Endothelial cell of umbilical vein (primary cell): Measurements from ENCODE around the gene PLCD1. TPM values are rescaled to one million over a fixed set of nuclear protein-coding genes. Genes with fewer than 3 reads are reported as not detected.

Source experiments
- BruUV-seq: library from RNA; stranded (reverse); fragments of 400-500 nt; replicated peaks from 2 replicates; lab custom pipeline; 2021; lab: Mats Ljungman, UMichigan
- CTCF ChIA-PET: fragments of 300-600, 350-600 bp; sonication (Branson Sonifier 250); formaldehyde crosslinking; loops from one replicate; lab custom pipeline; 2021; ENCODE audit warnings: antibody characterized with exemption, inconsistent platforms; lab: Charles Lee
- POLR2A ChIA-PET: fragments of 300-600, 350-600 bp; sonication (Branson Sonifier 250); formaldehyde crosslinking; loops from one replicate; lab custom pipeline; 2021; ENCODE audit warnings: antibody characterized with exemption, inconsistent platforms; lab: Charles Lee
- DNase-seq: peaks from one replicate; pipeline ENCODE4 v3.0.0-alpha.2; 2011; ENCODE audit warnings: low read depth, low spot score
- FAIRE-seq: peaks from 2 replicates; lab custom pipeline; 2011; peaks lifted over from hg19 to GRCh38; lab: Jason Lieb, UNC
- H2AFZ ChIP-seq: 2 replicates; pipeline ENCODE4 v1.6.0; 2012; ENCODE audit warnings: low read depth, low read length, control low read depth, inconsistent platforms
- H3K27ac ChIP-seq: 2 replicates; pipeline ENCODE4 v1.5.1; 2011; ENCODE audit warnings: low read depth, mild to moderate bottlenecking, control low read depth, low read length, moderate library complexity; ENCODE audit not compliant: insufficient read depth
- H3K27me3 ChIP-seq, 2 experiments: 2 replicates each; pipeline versions ENCODE4 v1.6.0 to v1.6.1; 2011; ENCODE audit warnings: low read length in 2 of 2, mixed read lengths in 1 of 2; ENCODE audit not compliant: control insufficient read depth in 2 of 2, insufficient read depth in 2 of 2
- H3K36me3 ChIP-seq, 2 experiments: 2 replicates in 1 of 2; 3 replicates in 1 of 2; pipeline ENCODE4 v1.5.1; 2011; ENCODE audit warnings: low read length in 2 of 2, mild to moderate bottlenecking in 1 of 2, moderate library complexity in 1 of 2; ENCODE audit not compliant: control insufficient read depth in 2 of 2, insufficient read depth in 2 of 2; ENCODE audit errors: extremely low read depth in 1 of 2
- H3K4me1 ChIP-seq: 3 replicates; pipeline ENCODE4 v1.5.1; 2011; ENCODE audit warnings: mild to moderate bottlenecking, low read length; ENCODE audit not compliant: control insufficient read depth, insufficient read depth; ENCODE audit errors: extremely low read depth
- H3K4me2 ChIP-seq: 2 replicates; pipeline ENCODE4 v1.6.1; 2011; ENCODE audit warnings: low read length, control low read depth, mixed read lengths; ENCODE audit not compliant: insufficient read depth
- H3K4me3 ChIP-seq, 3 experiments: fragments of 200-600 bp in 1 of 3; sonication (generic), shearing (Covaris generic) in 1 of 3; replicated peaks in 1 of 3; 2 replicates each; pipeline ENCODE4 v1.5.1; 2011 to 2016; ENCODE audit warnings: control low read depth in 3 of 3, low read length in 3 of 3, mild to moderate bottlenecking in 2 of 3, inconsistent platforms in 1 of 3, low read depth in 1 of 3, moderate library complexity in 1 of 3; ENCODE audit not compliant: insufficient read depth in 1 of 3
- H3K79me2 ChIP-seq: 2 replicates; pipeline ENCODE4 v1.6.0; 2012; ENCODE audit warnings: low read length, inconsistent platforms; ENCODE audit not compliant: control insufficient read depth, insufficient read depth
- H3K9ac ChIP-seq: replicated peaks from 2 replicates; pipeline ENCODE3; 2011; ENCODE audit warnings: low read length, control low read depth; ENCODE audit not compliant: insufficient read depth; ENCODE audit errors: extremely low read depth
- H3K9me1 ChIP-seq: replicated peaks from 3 replicates; pipeline ENCODE4 v1.6.0; 2011; ENCODE audit warnings: mild to moderate bottlenecking, low read length; ENCODE audit not compliant: control insufficient read depth, insufficient read depth; ENCODE audit errors: extremely low read depth
- H3K9me3 ChIP-seq: replicated peaks from 2 replicates; pipeline ENCODE4 v1.5.1; 2012; ENCODE audit warnings: low read length, inconsistent platforms; ENCODE audit not compliant: control insufficient read depth, insufficient read depth
- H4K20me1 ChIP-seq: replicated peaks from 2 replicates; pipeline ENCODE3; 2011; ENCODE audit warnings: mild to moderate bottlenecking, low read length; ENCODE audit not compliant: control insufficient read depth, insufficient read depth; ENCODE audit errors: extremely low read depth
- EZH2 ChIP-seq: IDR thresholded peaks from 2 replicates; pipeline ENCODE4 v1.6.1; 2012; ENCODE audit warnings: borderline replicate concordance, low read depth, mild to moderate bottlenecking, moderate library complexity, low read length, inconsistent platforms; ENCODE audit not compliant: severe bottlenecking
- FOS ChIP-seq: IDR thresholded peaks from 2 replicates; pipeline ENCODE4 v1.6.1; 2011; ENCODE audit warnings: mild to moderate bottlenecking, low read length, moderate library complexity, borderline replicate concordance; ENCODE audit not compliant: insufficient read depth
- GATA2 ChIP-seq: IDR thresholded peaks from 2 replicates; pipeline ENCODE4 v1.7.0; 2011; ENCODE audit warnings: low read depth, mild to moderate bottlenecking, moderate library complexity, mixed read lengths, low read length; ENCODE audit not compliant: insufficient read length, insufficient read depth
- JUN ChIP-seq: IDR thresholded peaks from 2 replicates; pipeline ENCODE4 v1.6.1; 2011; ENCODE audit warnings: borderline replicate concordance, low read depth; ENCODE audit not compliant: insufficient read length, insufficient read depth
- MYC ChIP-seq: IDR thresholded peaks from one replicate; pipeline ENCODE4 v1.6.1; 2011; ENCODE audit warnings: mild to moderate bottlenecking, low read depth, low read length
- POLR2A ChIP-seq: IDR thresholded peaks from 2 replicates; pipeline ENCODE4 v1.6.1; 2012; ENCODE audit warnings: low read depth, mild to moderate bottlenecking, control low read depth, low read length
- POLR2AphosphoS5 ChIP-seq: IDR thresholded peaks from 2 replicates; pipeline ENCODE4 v1.6.1; 2012; ENCODE audit warnings: low read depth, mild to moderate bottlenecking, control low read depth, low read length, moderate library complexity; ENCODE audit not compliant: insufficient read depth
- dilution Hi-C: fragments of 300-500 bp; cut with MboI; formaldehyde crosslinking; loops from one replicate; pipeline ENCODE4 v1.15.0; 2019; ENCODE audit warnings: low sequenced_read_pairs; ENCODE audit not compliant: extremely low pct_ligation_motif_present
- intact Hi-C: fragments of 100-400 bp; cut with micrococcal nuclease; formaldehyde crosslinking; loops from one replicate; pipeline ENCODE4 v1.10.0; 2022
- polyA plus RNA-seq, 4 experiments: library from polyadenylated mRNA; depleted of rRNA in 3 of 4; stranded (reverse) in 3 of 4; unstranded in 1 of 4; fragments of >200 nt; gene quantifications; 2 replicates each; pipeline versions ENCODE4 v1.2.1 to v1.2.3, GENCODE V29; 2011 to 2012; ENCODE audit warnings: missing spikeins in 1 of 4
- total RNA-seq: library from RNA; stranded (reverse); gene quantifications from 2 replicates; pipeline ENCODE4 v1.2.3, GENCODE V29; 2021
- TF ChIP-seq, protein P1 (sequence below), 2 donors: IDR thresholded peaks; 1 replicate in 1 of 2; 2 replicates in 1 of 2; pipeline ENCODE4 v1.5.1; 2011; ENCODE audit warnings: low read length in 2 of 2, mild to moderate bottlenecking in 2 of 2, moderate library complexity in 2 of 2, control low read depth in 1 of 2, inconsistent platforms in 1 of 2, low read depth in 1 of 2; ENCODE audit not compliant: insufficient read depth in 1 of 2; ENCODE audit errors: extremely low read depth in 1 of 2
- TF ChIP-seq, protein P2 (sequence below): IDR thresholded peaks from 2 replicates; pipeline ENCODE4 v1.6.1; 2011; ENCODE audit not compliant: insufficient read depth, insufficient read length

The PLCD1 gene
- total and polyA plus RNA-seq, 2 donors (not counting 3 experiments of a cell fraction or from before 2014, with no cell fraction given) = 12.6 to 15.3 TPM

DNA sequence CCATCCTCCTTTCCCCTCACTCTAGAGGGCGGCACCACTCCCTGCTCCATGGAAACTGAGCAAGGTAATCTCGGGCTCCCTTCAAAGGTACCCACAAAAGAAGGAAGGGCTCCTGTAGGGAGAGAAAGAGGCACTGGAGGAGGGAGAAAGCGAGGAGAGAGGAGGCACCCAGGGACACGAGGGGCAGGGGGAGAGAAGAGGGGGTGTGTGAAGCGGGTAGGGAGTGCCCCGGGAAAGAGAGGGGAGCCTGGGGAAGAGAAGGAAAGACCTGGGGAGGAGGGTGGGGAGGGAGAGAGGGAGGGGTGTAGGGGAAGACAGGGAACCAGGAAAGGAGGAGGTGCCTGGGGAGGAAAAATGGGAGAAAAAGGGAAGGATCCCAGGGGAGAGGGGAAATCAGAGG, 38.3 kb downstream of the PLCD1 start:
- H3K79me2 ChIP-seq = no peaks in the 10 kb centered on the region
- H4K20me1 ChIP-seq = no peaks in the 10 kb centered on the region
- TF ChIP-seq, protein P1, sequence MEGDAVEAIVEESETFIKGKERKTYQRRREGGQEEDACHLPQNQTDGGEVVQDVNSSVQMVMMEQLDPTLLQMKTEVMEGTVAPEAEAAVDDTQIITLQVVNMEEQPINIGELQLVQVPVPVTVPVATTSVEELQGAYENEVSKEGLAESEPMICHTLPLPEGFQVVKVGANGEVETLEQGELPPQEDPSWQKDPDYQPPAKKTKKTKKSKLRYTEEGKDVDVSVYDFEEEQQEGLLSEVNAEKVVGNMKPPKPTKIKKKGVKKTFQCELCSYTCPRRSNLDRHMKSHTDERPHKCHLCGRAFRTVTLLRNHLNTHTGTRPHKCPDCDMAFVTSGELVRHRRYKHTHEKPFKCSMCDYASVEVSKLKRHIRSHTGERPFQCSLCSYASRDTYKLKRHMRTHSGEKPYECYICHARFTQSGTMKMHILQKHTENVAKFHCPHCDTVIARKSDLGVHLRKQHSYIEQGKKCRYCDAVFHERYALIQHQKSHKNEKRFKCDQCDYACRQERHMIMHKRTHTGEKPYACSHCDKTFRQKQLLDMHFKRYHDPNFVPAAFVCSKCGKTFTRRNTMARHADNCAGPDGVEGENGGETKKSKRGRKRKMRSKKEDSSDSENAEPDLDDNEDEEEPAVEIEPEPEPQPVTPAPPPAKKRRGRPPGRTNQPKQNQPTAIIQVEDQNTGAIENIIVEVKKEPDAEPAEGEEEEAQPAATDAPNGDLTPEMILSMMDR (IDR thresholded peaks at IDR 0.05; ENCODE audit: extremely low read depth in 1 of 2, insufficient read depth in 1 of 2, low read depth in 1 of 2, low read length in 2 of 2) = no peak
- no peak for TF ChIP-seq POLR2AphosphoS5
- H3K36me3 ChIP-seq = no peaks in the 10 kb centered on the region
- H3K4me2 ChIP-seq = no peak overlapping the region
- H3K27ac ChIP-seq = no peak overlapping the region
- H3K4me3 ChIP-seq = no peak overlapping the region
- BruUV-seq = no TSS peak
- H3K27me3 ChIP-seq = no peaks in the 10 kb centered on the region
- no peaks in the 10 kb centered on the region for H3K9me3 ChIP-seq
- ChIA-PET POLR2A (no interaction called here), CTCF (no interaction called here)
- intact Hi-C loops (no loop called here), dilution Hi-C loops (no loop called here)
- no peaks in the 10 kb centered on the region for H3K9me1 ChIP-seq
- H2AFZ ChIP-seq = no peak overlapping the region
- peaks cover 10% of the 10 kb centered on the region for H3K4me1 ChIP-seq
- FAIRE-seq (no peak), DNase-seq (no peak)
- H3K9ac ChIP-seq = no peak overlapping the region

DNA sequence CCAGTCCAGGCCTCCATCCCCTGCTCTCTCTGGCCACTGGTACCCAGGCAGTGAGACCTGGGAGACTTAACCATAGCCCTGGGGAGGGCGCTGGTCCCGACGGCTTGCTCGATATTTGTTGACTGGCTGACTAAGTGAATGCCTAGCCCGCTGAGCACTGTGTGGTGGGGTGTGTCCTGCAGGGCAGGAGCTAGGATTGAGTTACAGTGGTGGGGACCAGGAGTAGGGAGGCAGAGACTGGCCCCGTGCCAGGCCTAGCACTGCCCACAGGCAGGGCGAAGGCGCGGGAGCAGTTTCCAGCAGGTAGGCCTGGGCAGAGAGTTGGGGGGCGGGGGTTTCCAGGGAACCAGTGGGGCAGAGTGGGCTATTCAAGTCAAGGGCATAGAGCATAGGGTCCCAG, 38.9 kb downstream of the PLCD1 start, which contains the start of gene VILL:
TSS of gene VILL (plus strand) at position 260 of the 400 bp plus-strand sequence. CDS start 2,887 bp downstream, outside the sequence.
- intact Hi-C loops = no loop called here
- POLR2A ChIA-PET = no interaction called here
- CTCF ChIA-PET = interaction anchor here (1.5 kb wide), 1 partner anchor 16 kb away, joined by 10 read pairs; no protein-coding TSS in a partner anchor
- Histone ChIP-seq H3K4me3 (no peak within 1 kb of the TSS), H3K79me2 (no peaks in the 10 kb centered on the region), H3K27me3 (no peaks in the 10 kb centered on the region), H3K9ac (no peak within 1 kb of the TSS), H3K4me2 (no peak within 1 kb of the TSS), H3K9me3 (no peaks in the 10 kb centered on the region), H4K20me1 (no peaks in the 10 kb centered on the region), H3K27ac (no peak within 1 kb of the TSS), H3K36me3 (no peaks in the 10 kb centered on the region), H3K4me1 (peaks cover 10% of the 10 kb centered on the region), H2AFZ (no peak within 1 kb of the TSS), H3K9me1 (no peaks in the 10 kb centered on the region)
- no peak for DNase-seq
- no peak for TF ChIP-seq JUN
- no peak for TF ChIP-seq POLR2A
- no peak for TF ChIP-seq POLR2AphosphoS5
- no peak for TF ChIP-seq GATA2
- no peak for TF ChIP-seq FOS
- TF ChIP-seq, protein P2, sequence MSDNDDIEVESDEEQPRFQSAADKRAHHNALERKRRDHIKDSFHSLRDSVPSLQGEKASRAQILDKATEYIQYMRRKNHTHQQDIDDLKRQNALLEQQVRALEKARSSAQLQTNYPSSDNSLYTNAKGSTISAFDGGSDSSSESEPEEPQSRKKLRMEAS = no peak
- TF ChIP-seq MYC = no peak
- no peak for TF ChIP-seq EZH2
- TF ChIP-seq, protein P1 (IDR thresholded peaks at IDR 0.05; ENCODE audit: extremely low read depth in 1 of 2, insufficient read depth in 1 of 2, low read depth in 1 of 2, low read length in 2 of 2) = no peak
- dilution Hi-C loops = no loop called here
- no peak for FAIRE-seq
- BruUV-seq = no TSS peak
